HL-60 (cell line): ENCODE measurements around the gene THAP7.
A peak's percentile ranks its signal among the peaks of the same experiment; 100 is the strongest.

Experiments
- GABPA ChIP-seq: IDR thresholded peaks from 2 replicates; pipeline ENCODE4 v1.6.1; 2012; ENCODE audit warnings: low read depth
- POLR2AphosphoS5 ChIP-seq: IDR thresholded peaks from 2 replicates; pipeline ENCODE4 v1.6.1; 2012; ENCODE audit warnings: low read depth
- TF ChIP-seq, protein P1 (sequence below): IDR thresholded peaks from one replicate; pipeline ENCODE4 v1.5.1; 2011; ENCODE audit warnings: low read length, control low read depth, inconsistent platforms; ENCODE audit not compliant: insufficient read depth

DNA sequence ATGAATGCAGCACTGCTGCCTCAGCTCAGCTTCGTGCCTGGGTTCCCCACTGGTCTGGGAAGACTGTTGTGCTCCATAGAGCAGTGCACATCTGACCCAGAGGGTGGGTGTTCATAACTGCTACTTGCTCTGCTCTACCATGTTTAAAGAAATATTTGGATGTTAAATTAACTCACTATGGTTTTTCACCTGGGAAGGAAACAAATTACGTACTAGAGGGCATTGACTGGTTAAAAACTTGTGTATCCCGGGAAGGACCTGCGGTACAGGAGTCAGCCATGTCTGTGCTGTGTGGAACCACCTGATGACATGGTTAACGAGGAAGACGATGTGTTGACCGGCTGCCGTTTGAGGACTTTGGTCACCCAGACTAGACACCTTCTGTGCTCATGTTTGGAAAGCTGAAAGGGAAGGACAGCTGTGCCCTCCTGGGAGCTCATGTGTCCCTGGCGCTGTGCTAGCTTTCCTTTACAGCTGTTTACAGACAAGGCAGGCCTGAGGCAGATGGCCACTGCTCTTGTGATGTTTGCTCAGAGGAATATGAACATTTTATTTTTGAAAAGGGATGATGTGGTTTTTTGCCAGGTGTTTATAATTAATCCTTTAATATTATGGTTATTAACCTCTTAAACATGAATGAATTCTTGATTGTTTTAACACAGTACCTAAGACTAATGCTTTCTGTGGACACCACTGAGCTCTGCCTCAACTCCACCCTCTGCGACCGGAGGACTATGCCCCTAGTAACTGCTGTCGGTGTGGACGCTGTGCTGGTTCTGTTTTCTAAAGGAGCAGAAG is 49.2 kb downstream of the THAP7 start:
- TF ChIP-seq, protein P1, sequence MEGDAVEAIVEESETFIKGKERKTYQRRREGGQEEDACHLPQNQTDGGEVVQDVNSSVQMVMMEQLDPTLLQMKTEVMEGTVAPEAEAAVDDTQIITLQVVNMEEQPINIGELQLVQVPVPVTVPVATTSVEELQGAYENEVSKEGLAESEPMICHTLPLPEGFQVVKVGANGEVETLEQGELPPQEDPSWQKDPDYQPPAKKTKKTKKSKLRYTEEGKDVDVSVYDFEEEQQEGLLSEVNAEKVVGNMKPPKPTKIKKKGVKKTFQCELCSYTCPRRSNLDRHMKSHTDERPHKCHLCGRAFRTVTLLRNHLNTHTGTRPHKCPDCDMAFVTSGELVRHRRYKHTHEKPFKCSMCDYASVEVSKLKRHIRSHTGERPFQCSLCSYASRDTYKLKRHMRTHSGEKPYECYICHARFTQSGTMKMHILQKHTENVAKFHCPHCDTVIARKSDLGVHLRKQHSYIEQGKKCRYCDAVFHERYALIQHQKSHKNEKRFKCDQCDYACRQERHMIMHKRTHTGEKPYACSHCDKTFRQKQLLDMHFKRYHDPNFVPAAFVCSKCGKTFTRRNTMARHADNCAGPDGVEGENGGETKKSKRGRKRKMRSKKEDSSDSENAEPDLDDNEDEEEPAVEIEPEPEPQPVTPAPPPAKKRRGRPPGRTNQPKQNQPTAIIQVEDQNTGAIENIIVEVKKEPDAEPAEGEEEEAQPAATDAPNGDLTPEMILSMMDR = no peak
- TF ChIP-seq GABPA = no peak
- TF ChIP-seq POLR2AphosphoS5 = peak; percentile 9; the same call in 1 of the 2 replicates
